CD14-positive monocyte (primary cell): Measurements from ENCODE around the gene IL22RA1. TPM values are rescaled to one million over a fixed set of nuclear protein-coding genes. Genes with fewer than 3 reads are reported as not detected.

ENCODE experiments used
- DNase-seq, 3 donors: peaks; one replicate each; pipeline ENCODE4 v3.0.0-alpha.2; 2011 to 2022
- H2AFZ ChIP-seq: 2 replicates; pipeline ENCODE4 v1.6.0; 2012; ENCODE audit warnings: mild to moderate bottlenecking, low read depth, low read length, inconsistent platforms; ENCODE audit not compliant: insufficient read depth, poor library complexity, severe bottlenecking
- H3K27ac ChIP-seq, 2 donors: 1 replicate in 1 of 2; 2 replicates in 1 of 2; pipeline ENCODE4 v1.5.1; 2012 to 2013; ENCODE audit warnings: low read length in 2 of 2, control low read depth in 1 of 2, inconsistent platforms in 1 of 2, low read depth in 1 of 2, mild to moderate bottlenecking in 1 of 2
- H3K27me3 ChIP-seq, 2 donors: one replicate each; pipeline versions ENCODE4 v1.6.0 to v1.6.1; 2011 to 2013; ENCODE audit warnings: low read length in 2 of 2; ENCODE audit not compliant: control insufficient read depth in 2 of 2, insufficient read depth in 2 of 2
- H3K36me3 ChIP-seq, 2 donors: replicated peaks in 1 of 2; 1 replicate in 1 of 2; 2 replicates in 1 of 2; pipeline versions ENCODE4 v1.5.1 to v1.6.1; 2012 to 2013; ENCODE audit warnings: low read length in 2 of 2, control low read depth in 1 of 2, inconsistent platforms in 1 of 2, mild to moderate bottlenecking in 1 of 2; ENCODE audit not compliant: insufficient read depth in 2 of 2, control insufficient read depth in 1 of 2
- H3K4me1 ChIP-seq, 2 donors: 1 replicate in 1 of 2; 2 replicates in 1 of 2; pipeline versions ENCODE4 v1.5.1 to v1.6.1; 2012 to 2013; ENCODE audit warnings: low read length in 2 of 2, control low read depth in 1 of 2, inconsistent platforms in 1 of 2, mild to moderate bottlenecking in 1 of 2, moderate library complexity in 1 of 2; ENCODE audit not compliant: insufficient read depth in 2 of 2, control insufficient read depth in 1 of 2
- H3K4me2 ChIP-seq: replicated peaks from 2 replicates; pipeline ENCODE3; 2012; ENCODE audit warnings: low read length, moderate library complexity, mild to moderate bottlenecking; ENCODE audit not compliant: poor library complexity, severe bottlenecking; ENCODE audit errors: extremely low read depth
- H3K4me3 ChIP-seq, 3 experiments: fragments of 200-600 bp in 1 of 3; sonication (generic) in 1 of 3; replicated peaks in 1 of 3; 1 replicate in 2 of 3; 2 replicates in 1 of 3; pipeline ENCODE4 v1.5.1; 2011 to 2013; ENCODE audit warnings: low read length in 3 of 3, mild to moderate bottlenecking in 3 of 3, control low read depth in 2 of 3, low read depth in 2 of 3, inconsistent platforms in 1 of 3, moderate library complexity in 1 of 3
- H3K79me2 ChIP-seq: 2 replicates; pipeline ENCODE4 v1.6.0; 2012; ENCODE audit warnings: mild to moderate bottlenecking, control low read depth, inconsistent platforms, low read length, moderate library complexity; ENCODE audit not compliant: insufficient read depth
- H3K9ac ChIP-seq: 2 replicates; pipeline ENCODE4 v1.6.0; 2017; ENCODE audit warnings: low read length, mild to moderate bottlenecking; ENCODE audit not compliant: insufficient read depth, poor library complexity, severe bottlenecking
- H3K9me3 ChIP-seq, 2 donors: replicated peaks in 1 of 2; 1 replicate in 1 of 2; 2 replicates in 1 of 2; pipeline versions ENCODE4 v1.5.1 to v1.6.1; 2012 to 2013; ENCODE audit warnings: low read length in 2 of 2, control low read depth in 1 of 2; ENCODE audit not compliant: control insufficient read depth in 1 of 2, insufficient read depth in 1 of 2
- H4K20me1 ChIP-seq: 2 replicates; pipeline ENCODE4 v1.6.0; 2012; ENCODE audit warnings: mild to moderate bottlenecking, low read length, control low read depth, moderate library complexity; ENCODE audit not compliant: insufficient read depth
- H3K27ac Mint-ChIP-seq, 7 donors: one replicate each; pipeline ENCODE4 v1.8.0; 2020; ENCODE audit warnings: mild to moderate bottlenecking in 7 of 7, mixed read lengths in 7 of 7, moderate library complexity in 6 of 7, inconsistent platforms in 2 of 7
- H3K27me3 Mint-ChIP-seq, 3 donors: one replicate each; pipeline ENCODE4 v1.8.0; 2021 to 2022; ENCODE audit warnings: low read depth in 3 of 3, mild to moderate bottlenecking in 3 of 3, mixed read lengths in 3 of 3, moderate library complexity in 3 of 3, inconsistent platforms in 1 of 3
- H3K36me3 Mint-ChIP-seq, 2 donors: one replicate each; pipeline ENCODE4 v1.8.0; 2020; ENCODE audit warnings: mixed read lengths in 2 of 2, inconsistent platforms in 1 of 2, mild to moderate bottlenecking in 1 of 2
- H3K4me1 Mint-ChIP-seq: one replicate; pipeline ENCODE4 v1.8.0; 2020; ENCODE audit warnings: mild to moderate bottlenecking, mixed read lengths
- H3K4me3 Mint-ChIP-seq, 2 donors: one replicate each; pipeline ENCODE4 v1.8.0; 2020; ENCODE audit warnings: mild to moderate bottlenecking in 2 of 2, mixed read lengths in 2 of 2, moderate library complexity in 1 of 2
- H3K9me3 Mint-ChIP-seq, 7 donors: one replicate each; pipeline ENCODE4 v1.8.0; 2020 to 2022; ENCODE audit warnings: mixed read lengths in 7 of 7, mild to moderate bottlenecking in 6 of 7, moderate library complexity in 6 of 7, inconsistent platforms in 2 of 7
- CTCF ChIP-seq: fragments of 200-600 bp; IDR thresholded peaks from one replicate; pipeline ENCODE4 v1.8.0; 2022; ENCODE audit warnings: antibody characterized with exemption, mild to moderate bottlenecking
- WGBS: methylation state at CpG from one replicate; pipeline ENCODE4 v1.1.5; 2013; ENCODE audit warnings: missing lambda C conversion rate; ENCODE audit not compliant: insufficient coverage; 5-methylcytosine and 5-hydroxymethylcytosine counted together
- intact Hi-C, 2 donors: fragments of 100-400 bp; cut with micrococcal nuclease; formaldehyde crosslinking; loops; one replicate each; pipeline versions ENCODE4 v1.15.0 to v1.15.1; 2023
- polyA plus RNA-seq, 3 donors: library from polyadenylated mRNA; depleted of rRNA in 1 of 3; unstranded in 2 of 3; stranded (reverse) in 1 of 3; fragments of 300-500 nt in 2 of 3; fragments of >200 nt in 1 of 3; fragmentation: Illumina TruSeq in 2 of 3; gene quantifications; 1 replicate in 2 of 3; 2 replicates in 1 of 3; pipeline ENCODE4 v1.2.3, GENCODE V29; 2012 to 2021

IL22RA1 gene
- polyA plus RNA-seq, 3 donors, result not detected

- Histone ChIP-seq H3K27ac (no peak overlapping the region), H3K9me3 (no peaks in the 10 kb centered on the region), H3K4me3 (no peak overlapping the region), H2AFZ (peak overlapping the region; percentile 38), H4K20me1 (no peaks in the 10 kb centered on the region), H3K27me3 (no peaks in the 10 kb centered on the region), H3K36me3 (no peaks in the 10 kb centered on the region), H3K9ac (no peak overlapping the region), H3K79me2 (no peaks in the 10 kb centered on the region), H3K4me1 (peaks cover 3 to 16% of the 10 kb centered on the region in 2 donors), H3K4me2 (no peak overlapping the region)
- peaks cover 0 to 3% (median 3%) of the 10 kb centered on the region in 7 donors for H3K9me3 Mint-ChIP-seq
- peak; percentile 44 to 62 (median 51) for DNase-seq
- 2% methylated on average over 6 of the region's 15 CpGs for WGBS
- TF ChIP-seq CTCF, result peak; percentile 85
- no peak overlapping the region for H3K27ac Mint-ChIP-seq
- peaks cover 20% of the 10 kb centered on the region for H3K4me1 Mint-ChIP-seq
- intact Hi-C loops, result loop anchor here (5.0 to 10.0 kb wide), 2 partner anchors 321 to 324 kb away; no protein-coding TSS in a partner anchor
- no peak overlapping the region for H3K4me3 Mint-ChIP-seq
- H3K36me3 Mint-ChIP-seq, result no peaks in the 10 kb centered on the region
- H3K27me3 Mint-ChIP-seq, result peaks cover 3 to 6% (median 5%) of the 10 kb centered on the region in 3 donors
These were observed 72.0 kb downstream of the IL22RA1 start for GRCh38 chr1:24070821-24071393.

- no peaks in the 10 kb centered on the region for H3K9me3 ChIP-seq
- Mint-ChIP-seq H3K9me3 (peaks cover 0 to 3% (median 3%) of the 10 kb centered on the region in 7 donors), H3K4me3 (no peak overlapping the region), H3K36me3 (no peaks in the 10 kb centered on the region), H3K4me1 (peaks cover 20% of the 10 kb centered on the region), H3K27me3 (peaks cover 3 to 6% (median 5%) of the 10 kb centered on the region in 3 donors), H3K27ac (no peak overlapping the region)
- no peak overlapping the region for H3K9ac ChIP-seq
- no peak for TF ChIP-seq CTCF
- DNase-seq, result no peak
- WGBS, result no CpG with 5 or more reads among the region's 7 CpGs
- H3K27me3 ChIP-seq, result no peaks in the 10 kb centered on the region
- no peaks in the 10 kb centered on the region for H3K36me3 ChIP-seq
- no peak overlapping the region for H2AFZ ChIP-seq
- H3K4me1 ChIP-seq, result peaks cover 3 to 16% of the 10 kb centered on the region in 2 donors
- no peaks in the 10 kb centered on the region for H4K20me1 ChIP-seq
- H3K4me3 ChIP-seq, result no peak overlapping the region
- H3K27ac ChIP-seq, result no peak overlapping the region
- no peak overlapping the region for H3K4me2 ChIP-seq
- no peaks in the 10 kb centered on the region for H3K79me2 ChIP-seq
- intact Hi-C loops, result loop anchor here (5.0 to 10.0 kb wide), 2 partner anchors 322 to 325 kb away; no protein-coding TSS in a partner anchor
These were observed 73.1 kb downstream of the IL22RA1 start for GRCh38 chr1:24069817-24070216.

Other genes with a start within 250 kb of the IL22RA1 start
- gene CNR2, start 229.8 kb downstream of the IL22RA1 start, polyA plus RNA-seq, result under 1 TPM; 0.03 to 0.12 (median 0.11) TPM
- gene PNRC2, start 183.3 kb downstream of the IL22RA1 start, polyA plus RNA-seq, result 10 to 100 TPM; 71.7 to 89.7 (median 71.7) TPM
- 10 to 100 TPM; 66.6 to 76.2 (median 75.6) TPM for gene SRSF10, start 162.8 kb downstream of the IL22RA1 start, polyA plus RNA-seq
- gene MYOM3, start 31.0 kb downstream of the IL22RA1 start, polyA plus RNA-seq, result not detected
- not detected for gene IFNLR1, start 44.1 kb upstream of the IL22RA1 start, polyA plus RNA-seq
- gene GRHL3, start 176.2 kb upstream of the IL22RA1 start, polyA plus RNA-seq, result under 1 TPM in 1 of 3 donors, not detected in 2; 0.03 TPM